ENCODE measurements around the gene RTN4.
"Not testable (repeated sequence)": the region's sequence is repeated elsewhere in the genome, so short reads cannot be mapped to it uniquely, and the experiment has no call there.

Gene RTN4, protein sequence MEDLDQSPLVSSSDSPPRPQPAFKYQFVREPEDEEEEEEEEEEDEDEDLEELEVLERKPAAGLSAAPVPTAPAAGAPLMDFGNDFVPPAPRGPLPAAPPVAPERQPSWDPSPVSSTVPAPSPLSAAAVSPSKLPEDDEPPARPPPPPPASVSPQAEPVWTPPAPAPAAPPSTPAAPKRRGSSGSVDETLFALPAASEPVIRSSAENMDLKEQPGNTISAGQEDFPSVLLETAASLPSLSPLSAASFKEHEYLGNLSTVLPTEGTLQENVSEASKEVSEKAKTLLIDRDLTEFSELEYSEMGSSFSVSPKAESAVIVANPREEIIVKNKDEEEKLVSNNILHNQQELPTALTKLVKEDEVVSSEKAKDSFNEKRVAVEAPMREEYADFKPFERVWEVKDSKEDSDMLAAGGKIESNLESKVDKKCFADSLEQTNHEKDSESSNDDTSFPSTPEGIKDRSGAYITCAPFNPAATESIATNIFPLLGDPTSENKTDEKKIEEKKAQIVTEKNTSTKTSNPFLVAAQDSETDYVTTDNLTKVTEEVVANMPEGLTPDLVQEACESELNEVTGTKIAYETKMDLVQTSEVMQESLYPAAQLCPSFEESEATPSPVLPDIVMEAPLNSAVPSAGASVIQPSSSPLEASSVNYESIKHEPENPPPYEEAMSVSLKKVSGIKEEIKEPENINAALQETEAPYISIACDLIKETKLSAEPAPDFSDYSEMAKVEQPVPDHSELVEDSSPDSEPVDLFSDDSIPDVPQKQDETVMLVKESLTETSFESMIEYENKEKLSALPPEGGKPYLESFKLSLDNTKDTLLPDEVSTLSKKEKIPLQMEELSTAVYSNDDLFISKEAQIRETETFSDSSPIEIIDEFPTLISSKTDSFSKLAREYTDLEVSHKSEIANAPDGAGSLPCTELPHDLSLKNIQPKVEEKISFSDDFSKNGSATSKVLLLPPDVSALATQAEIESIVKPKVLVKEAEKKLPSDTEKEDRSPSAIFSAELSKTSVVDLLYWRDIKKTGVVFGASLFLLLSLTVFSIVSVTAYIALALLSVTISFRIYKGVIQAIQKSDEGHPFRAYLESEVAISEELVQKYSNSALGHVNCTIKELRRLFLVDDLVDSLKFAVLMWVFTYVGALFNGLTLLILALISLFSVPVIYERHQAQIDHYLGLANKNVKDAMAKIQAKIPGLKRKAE

GRCh38 chr2:55050100-55050994 is at the start of gene RTN4:
Gene RTN4, minus strand, starts transcription at chr2:55050451. Its CDS starts 151 bp downstream, at chr2:55050300.
- peak; percentile 97 to 99 for DNase-seq

GRCh38 chr2:55099493-55099877 is 49.2 kb upstream of the RTN4 start:
- DNase-seq: no peak

DNA sequence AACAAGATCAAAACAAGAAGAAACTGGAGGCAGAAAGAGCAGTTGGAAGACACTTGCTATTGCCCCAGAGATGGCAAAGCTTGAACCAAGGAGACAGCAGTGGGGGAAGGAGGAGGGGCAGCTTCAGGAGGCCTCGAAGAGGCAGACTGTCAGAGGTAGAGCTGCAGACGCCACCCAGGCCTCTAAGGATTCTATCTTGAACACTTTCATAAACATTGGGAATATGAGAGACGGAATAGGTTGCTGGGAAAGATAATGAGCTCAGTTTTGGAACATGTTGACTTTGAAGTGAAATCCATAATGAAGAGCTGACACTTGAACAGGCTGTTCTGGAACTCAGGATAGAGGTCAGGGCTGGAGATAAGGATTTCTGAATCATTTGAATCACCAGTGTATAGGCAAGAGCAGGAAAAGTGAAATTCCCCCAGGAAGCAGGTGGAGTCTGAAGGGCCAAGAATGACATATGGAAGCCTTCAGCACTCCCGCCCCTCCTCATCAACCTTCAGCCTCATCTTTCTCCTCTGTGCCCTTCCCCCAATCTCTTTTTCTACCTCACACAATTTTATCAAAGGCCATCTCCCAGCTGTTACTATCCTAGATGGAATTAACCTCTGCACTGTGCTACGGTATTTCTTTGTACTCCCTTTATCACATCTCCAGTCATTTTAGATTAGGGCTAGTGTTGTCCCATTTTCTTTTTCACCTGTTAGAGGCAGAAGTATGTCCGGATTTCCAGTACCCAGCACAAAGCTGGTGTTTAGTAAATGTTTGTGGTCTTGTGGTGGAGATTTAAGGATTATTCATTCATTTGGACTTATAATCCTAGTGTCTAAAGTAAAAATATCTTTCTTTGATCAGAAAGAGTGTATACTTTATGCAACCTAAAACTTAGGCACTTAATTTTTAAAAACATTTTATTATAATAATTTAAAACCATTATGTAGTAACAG is 47.5 kb upstream of the RTN4 start:
- DNase-seq: no peak

DNA sequence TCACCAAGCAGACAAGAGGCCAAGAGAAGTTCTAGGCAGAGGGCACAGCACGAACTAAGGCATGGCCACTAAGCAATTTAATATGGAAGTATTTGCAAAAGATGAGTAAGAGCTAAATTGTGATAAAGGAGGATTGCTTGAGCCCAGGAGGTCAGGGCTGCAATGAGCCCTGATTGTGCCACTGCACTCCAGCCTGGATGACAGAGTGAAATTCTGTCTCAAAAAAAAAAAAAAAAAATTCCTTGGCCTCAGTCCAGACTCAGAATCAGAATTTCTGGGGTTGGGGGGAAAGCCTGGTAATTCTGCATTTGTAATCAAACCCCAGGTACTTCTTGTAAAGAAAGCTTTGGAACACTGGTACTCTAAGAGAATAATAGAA is 46.8 kb upstream of the RTN4 start:
- no peak for DNase-seq

- DNase-seq: no peak
Measured at GRCh38 chr2:55096586-55096985, 46.3 kb upstream of the RTN4 start.

DNA sequence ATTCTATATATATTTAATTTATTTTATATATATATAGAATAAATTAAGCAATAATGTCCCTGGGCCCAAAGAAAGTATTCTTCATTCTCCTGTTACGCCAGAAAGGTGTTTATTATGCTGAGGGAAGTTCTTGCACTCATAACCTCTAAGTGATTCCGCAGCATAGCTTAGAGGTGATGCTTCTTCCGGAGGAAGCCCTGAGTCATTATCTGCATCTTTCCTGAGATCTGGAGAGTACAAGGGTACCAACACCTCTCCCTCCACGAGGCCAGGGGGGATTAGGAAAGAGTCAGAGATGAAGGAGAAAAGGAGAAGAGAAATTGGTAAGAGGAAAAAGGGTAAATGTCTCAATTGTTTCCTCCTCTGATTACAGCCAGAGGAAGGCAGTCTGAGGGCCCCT is 43.1 kb upstream of the RTN4 start:
- peak; percentile 61 to 72 for DNase-seq

DNA sequence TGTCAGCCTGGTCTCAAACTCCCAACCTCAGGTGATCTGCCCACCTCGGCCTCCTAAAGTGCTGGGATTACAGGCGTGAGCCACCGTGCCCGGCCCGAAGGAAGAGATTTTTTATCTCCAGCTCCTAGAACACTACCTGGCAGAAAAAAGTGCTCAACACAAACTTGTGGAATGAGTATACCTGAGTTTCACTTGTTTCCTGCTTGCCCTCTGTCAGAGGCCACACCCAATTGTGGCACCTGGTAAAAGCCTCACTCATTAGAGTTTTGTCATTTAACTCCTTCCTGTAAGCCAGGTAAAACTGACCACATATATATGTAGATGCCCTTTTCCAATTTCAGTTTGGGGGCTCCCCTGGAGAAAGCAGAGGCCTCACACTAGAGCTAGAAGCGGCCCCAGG is 42.2 kb upstream of the RTN4 start:
- no peak for DNase-seq

DNA sequence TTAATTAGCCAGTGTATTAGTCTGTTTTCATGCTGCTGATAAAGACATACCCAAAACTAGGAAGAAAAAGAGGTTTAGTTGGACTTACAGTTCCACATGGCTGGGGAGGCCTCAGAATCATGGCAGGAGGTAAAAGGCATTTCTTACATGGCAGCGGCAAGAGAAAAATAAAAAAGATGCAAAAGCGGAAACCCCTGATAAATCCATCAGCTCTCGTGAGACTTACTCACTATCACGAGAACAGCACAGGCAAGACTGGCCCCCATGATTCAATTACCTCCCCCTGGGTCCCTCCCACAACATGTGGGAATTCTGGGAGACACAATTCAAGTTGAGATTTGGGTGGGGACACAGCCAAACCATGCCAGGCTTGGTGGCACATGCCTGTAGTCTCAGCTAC is 41.4 kb upstream of the RTN4 start:
- DNase-seq: not testable (repeated sequence)

DNA sequence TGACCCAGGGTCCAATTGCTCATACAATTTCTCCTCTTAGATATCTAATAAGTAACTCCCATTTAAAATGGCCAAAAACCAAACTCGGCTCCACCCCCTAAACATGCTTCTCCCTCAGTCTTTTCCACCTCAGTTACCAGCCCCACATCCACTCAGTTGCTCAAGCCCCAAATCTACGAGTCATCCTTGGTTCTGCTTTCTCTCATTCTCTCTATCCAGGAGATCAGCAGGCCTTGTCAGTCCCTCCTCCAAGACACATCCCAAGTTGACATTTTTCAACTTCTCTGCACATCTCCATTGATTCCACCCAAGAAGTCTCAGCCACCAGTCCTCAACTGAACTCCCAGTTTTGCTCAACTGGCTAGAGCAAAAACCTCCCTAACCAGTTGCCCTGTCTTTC is 40.5 kb upstream of the RTN4 start:
- no peak for DNase-seq

- DNase-seq: no peak
Measured at GRCh38 chr2:55089726-55090125, 39.5 kb upstream of the RTN4 start.

DNA sequence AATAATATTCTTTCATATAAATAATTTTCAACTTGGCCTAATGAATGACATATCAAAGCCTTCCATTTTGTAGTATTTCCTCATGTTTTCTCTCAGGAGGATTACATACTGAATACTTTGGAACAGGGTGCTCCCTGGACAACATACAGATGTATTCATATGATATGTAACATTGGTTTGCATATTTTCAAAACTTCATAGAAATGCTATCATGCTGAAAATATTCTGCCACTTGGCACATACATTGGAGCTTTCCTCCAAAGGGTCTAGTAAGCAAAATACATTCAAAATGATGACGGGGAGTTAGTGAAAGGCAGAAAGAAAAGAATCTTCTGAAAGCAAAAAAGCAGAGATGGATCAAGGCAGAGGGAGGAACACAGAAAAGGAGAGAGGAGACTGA is 38.1 kb upstream of the RTN4 start:
- no peak for DNase-seq

- DNase-seq: no peak
Measured at GRCh38 chr2:55087936-55088335, 37.7 kb upstream of the RTN4 start.

GRCh38 chr2:55087501-55087900 is 37.2 kb upstream of the RTN4 start:
- DNase-seq: no peak

GRCh38 chr2:55085113-55086040 is 35.1 kb upstream of the RTN4 start:
- no peak for DNase-seq

DNA sequence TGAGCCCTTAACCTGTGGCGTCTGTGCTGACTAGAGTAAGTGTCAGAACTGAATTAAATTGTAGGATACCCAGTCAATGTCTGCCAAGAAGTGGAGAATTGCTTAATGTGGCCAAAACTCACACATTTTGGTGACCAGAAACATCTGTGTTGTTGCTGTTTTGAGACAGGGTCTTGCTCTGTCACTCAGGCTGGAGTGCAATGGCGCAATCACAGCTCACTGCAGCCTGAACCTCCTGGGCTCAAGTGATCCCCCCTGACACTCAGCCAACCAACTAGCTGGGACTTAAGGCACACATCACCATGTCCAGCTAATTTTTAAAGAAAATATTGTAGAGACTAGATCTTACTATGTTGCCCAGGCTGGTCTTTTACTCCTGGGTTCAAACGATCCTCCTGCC is 34.4 kb upstream of the RTN4 start:
- DNase-seq: no peak

GRCh38 chr2:55080204-55080738 is 30.0 kb upstream of the RTN4 start:
- no peak for DNase-seq

GRCh38 chr2:55078956-55079355 is 28.7 kb upstream of the RTN4 start:
- DNase-seq: no peak

DNA sequence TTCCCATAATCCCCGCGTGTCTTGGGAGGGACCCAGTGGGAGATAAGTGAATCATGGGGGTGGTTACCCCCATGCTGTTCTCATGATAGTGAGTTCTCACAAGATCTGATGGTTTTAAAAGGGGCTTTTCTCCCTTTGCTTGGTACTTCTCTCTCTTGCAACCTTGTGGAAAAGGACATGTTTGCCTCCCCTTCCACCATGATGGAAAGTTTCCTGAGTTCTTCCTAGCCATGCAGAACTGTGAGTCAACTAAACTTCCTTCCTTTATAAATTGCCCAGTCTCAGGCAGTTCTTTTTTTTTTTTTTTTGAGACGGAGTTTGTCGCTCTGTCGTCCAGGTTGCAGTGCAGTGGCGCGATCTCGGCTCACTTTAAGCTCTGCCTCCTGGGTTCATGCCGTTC is 26.5 kb upstream of the RTN4 start:
- DNase-seq: no peak

DNA sequence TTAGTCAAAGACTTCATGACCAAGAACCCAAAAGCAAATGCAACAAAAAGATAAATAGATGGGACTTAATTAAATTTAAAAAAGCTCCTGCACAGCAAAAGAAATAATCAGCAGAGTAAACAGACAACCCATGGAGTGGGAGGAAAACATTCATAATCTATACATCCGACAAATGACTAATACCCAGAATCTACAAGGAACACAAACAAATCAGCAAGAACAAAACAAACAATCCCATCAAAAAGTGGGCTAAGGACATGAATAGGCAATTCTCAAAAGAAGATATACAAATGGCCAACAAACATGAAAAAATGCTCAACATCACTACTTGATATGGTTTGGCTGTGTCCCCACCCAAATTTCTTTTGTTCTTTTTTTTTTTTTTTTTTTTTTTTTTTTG is 25.8 kb upstream of the RTN4 start:
- DNase-seq: not testable (repeated sequence)
